Breast epithelium (tissue), 4 donors: ENCODE measurements around the gene CSE1L. TPM values are rescaled to one million over a fixed set of nuclear protein-coding genes. Genes with fewer than 3 reads are reported as not detected.
"Not testable (repeated sequence)": the region's sequence is repeated elsewhere in the genome, so short reads cannot be mapped to it uniquely, and the experiment has no call there.

ENCODE experiments used
- DNase-seq, 2 donors: peaks; one replicate each; pipeline ENCODE4 v3.0.0-alpha.2; 2019; ENCODE audit warnings: low spot score in 2 of 2
- H3K27ac ChIP-seq, 2 donors: fragments of 200-600 bp; sonication (generic) in 1 of 2; one replicate each; pipeline ENCODE4 v1.5.1; 2016 to 2019; ENCODE audit warnings: mild to moderate bottlenecking in 1 of 2
- H3K27me3 ChIP-seq, 2 donors: fragments of 200-600 bp; sonication (generic) in 1 of 2; one replicate each; pipeline versions ENCODE4 v1.5.1 to v1.6.0; 2017 to 2019; ENCODE audit warnings: control low read depth in 1 of 2, mild to moderate bottlenecking in 1 of 2
- H3K36me3 ChIP-seq: fragments of 200-600 bp; one replicate; pipeline ENCODE4 v1.5.1; 2019
- H3K4me1 ChIP-seq, 2 donors: fragments of 200-600 bp; sonication (generic); one replicate each; pipeline ENCODE4 v1.5.1; 2016 to 2019; ENCODE audit warnings: control low read depth in 1 of 2
- H3K4me3 ChIP-seq, 3 donors: fragments of 200-600 bp; sonication (generic); 1 replicate in 2 of 3; 2 replicates in 1 of 3; pipeline ENCODE4 v1.5.1; 2016 to 2019; ENCODE audit warnings: mild to moderate bottlenecking in 3 of 3, moderate library complexity in 2 of 3
- H3K9me3 ChIP-seq, 2 donors: fragments of 200-600 bp; sonication (generic) in 1 of 2; one replicate each; pipeline ENCODE4 v1.5.1; 2016 to 2019; ENCODE audit warnings: control low read depth in 1 of 2
- CTCF ChIP-seq, 3 donors: fragments of 450-650 bp; IDR thresholded peaks; one replicate each; pipeline ENCODE4 v1.5.1; 2016 to 2017; ENCODE audit warnings: antibody characterized with exemption in 3 of 3, mild to moderate bottlenecking in 3 of 3, moderate library complexity in 3 of 3
- POLR2A ChIP-seq: fragments of 450-650 bp; IDR thresholded peaks from one replicate; pipeline ENCODE4 v1.6.1; 2016; ENCODE audit warnings: antibody characterized with exemption, mild to moderate bottlenecking, moderate library complexity
- POLR2AphosphoS5 ChIP-seq, 3 donors: sonication (generic); formaldehyde crosslinking; IDR thresholded peaks; one replicate each; pipeline ENCODE4 v1.6.1; 2017; ENCODE audit warnings: antibody characterized with exemption in 3 of 3
- intact Hi-C: fragments of 100-400 bp; cut with DNase I; formaldehyde crosslinking; loops from one replicate; pipeline ENCODE4 v1.15.1; 2023; ENCODE audit warnings: low total_unique reads
- total RNA-seq, 3 donors: library from RNA; depleted of rRNA; stranded (reverse); fragments of >200 nt; gene quantifications; one replicate each; pipeline ENCODE4 v1.1.0, GENCODE V29; 2016

Gene CSE1L
- total RNA-seq, 3 donors from 2014 or later = 33.3 to 61.6 (median 48.5) TPM

DNA sequence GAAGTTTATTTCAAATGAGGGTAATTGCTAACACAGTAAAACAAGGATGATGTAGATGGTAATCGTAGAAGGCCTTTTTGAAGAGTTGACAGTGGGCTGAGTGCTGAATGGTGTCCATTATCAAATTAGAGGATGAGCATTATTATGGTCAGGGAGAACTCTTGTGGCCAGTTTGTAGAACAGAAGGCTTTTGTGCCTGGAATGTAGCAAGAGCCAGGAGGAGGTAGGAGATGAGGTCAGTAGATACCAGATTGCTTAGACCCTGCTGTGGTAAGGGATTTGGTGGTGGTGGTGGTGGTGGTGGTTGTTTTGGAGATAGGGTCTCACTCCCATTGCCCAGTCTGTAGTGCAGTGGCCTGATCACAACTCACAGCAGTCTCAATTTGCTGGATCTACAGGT, 6.2 kb downstream of the CSE1L start:
- intact Hi-C loops = no loop called here
- H3K9me3 ChIP-seq = no peaks in the 10 kb centered on the region
- no peak overlapping the region for H3K27ac ChIP-seq
- no peaks in the 10 kb centered on the region for H3K36me3 ChIP-seq
- DNase-seq = no peak
- TF ChIP-seq POLR2A = no peak
- TF ChIP-seq CTCF (IDR thresholded peaks at IDR 0.05) = no peak
- TF ChIP-seq POLR2AphosphoS5 (IDR thresholded peaks at IDR 0.05) = no peak
- no peaks in the 10 kb centered on the region for H3K27me3 ChIP-seq
- no peak overlapping the region for H3K4me3 ChIP-seq
- H3K4me1 ChIP-seq = no peaks in the 10 kb centered on the region

DNA sequence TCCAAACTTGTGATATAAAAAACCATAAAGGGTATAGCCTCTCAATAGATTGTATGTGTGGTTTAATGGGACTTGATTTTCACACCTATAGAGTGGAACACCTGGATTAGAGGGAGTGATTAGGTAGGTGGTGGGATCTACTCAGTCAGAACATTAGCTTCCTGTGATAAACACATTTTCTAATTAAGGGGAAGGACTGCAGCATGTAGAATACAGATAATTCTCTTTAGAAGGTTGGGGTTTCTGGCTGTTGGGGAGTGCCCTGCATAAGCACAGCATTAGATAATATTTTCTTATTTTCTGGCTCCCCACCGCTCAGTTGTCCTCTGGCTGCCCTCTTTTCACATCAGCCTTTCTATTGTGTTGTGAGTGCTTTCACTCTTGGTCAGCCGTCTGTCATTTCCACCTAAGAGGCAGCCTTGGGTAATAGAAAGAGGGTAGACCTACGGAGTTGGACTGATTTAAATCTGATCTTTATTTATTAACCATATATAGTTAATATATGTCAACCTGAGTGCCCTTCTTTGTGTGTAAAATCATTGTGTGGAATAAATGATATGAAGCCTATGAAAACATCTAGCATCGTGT, 8.0 kb downstream of the CSE1L start:
- TF ChIP-seq POLR2A = no peak
- TF ChIP-seq CTCF (IDR thresholded peaks at IDR 0.05) = no peak
- no peak for TF ChIP-seq POLR2AphosphoS5 (IDR thresholded peaks at IDR 0.05)
- Histone ChIP-seq H3K4me3 (no peak overlapping the region), H3K27me3 (no peaks in the 10 kb centered on the region), H3K36me3 (no peaks in the 10 kb centered on the region), H3K27ac (no peak overlapping the region), H3K4me1 (no peaks in the 10 kb centered on the region), H3K9me3 (no peaks in the 10 kb centered on the region)
- intact Hi-C loops = no loop called here
- no peak for DNase-seq

GRCh38 chr20:49063279-49063678, 17.2 kb downstream of the CSE1L start:
- Histone ChIP-seq H3K4me3 (no peak overlapping the region), H3K36me3 (no peaks in the 10 kb centered on the region), H3K27ac (no peak overlapping the region), H3K9me3 (no peaks in the 10 kb centered on the region), H3K4me1 (no peaks in the 10 kb centered on the region), H3K27me3 (no peaks in the 10 kb centered on the region)
- DNase-seq = no peak
- intact Hi-C loops = no loop called here
- TF ChIP-seq CTCF (IDR thresholded peaks at IDR 0.05) (no peak), POLR2AphosphoS5 (IDR thresholded peaks at IDR 0.05) (no peak), POLR2A (no peak)

GRCh38 chr20:49074521-49074920, 28.4 kb downstream of the CSE1L start:
- TF ChIP-seq POLR2A = no peak
- no peak for TF ChIP-seq CTCF (IDR thresholded peaks at IDR 0.05)
- TF ChIP-seq POLR2AphosphoS5 (IDR thresholded peaks at IDR 0.05) = no peak
- Histone ChIP-seq H3K27me3 (no peaks in the 10 kb centered on the region), H3K9me3 (no peaks in the 10 kb centered on the region), H3K36me3 (no peaks in the 10 kb centered on the region), H3K4me3 (no peak overlapping the region), H3K27ac (no peak overlapping the region), H3K4me1 (no peaks in the 10 kb centered on the region)
- DNase-seq = no peak
- intact Hi-C loops = no loop called here

DNA sequence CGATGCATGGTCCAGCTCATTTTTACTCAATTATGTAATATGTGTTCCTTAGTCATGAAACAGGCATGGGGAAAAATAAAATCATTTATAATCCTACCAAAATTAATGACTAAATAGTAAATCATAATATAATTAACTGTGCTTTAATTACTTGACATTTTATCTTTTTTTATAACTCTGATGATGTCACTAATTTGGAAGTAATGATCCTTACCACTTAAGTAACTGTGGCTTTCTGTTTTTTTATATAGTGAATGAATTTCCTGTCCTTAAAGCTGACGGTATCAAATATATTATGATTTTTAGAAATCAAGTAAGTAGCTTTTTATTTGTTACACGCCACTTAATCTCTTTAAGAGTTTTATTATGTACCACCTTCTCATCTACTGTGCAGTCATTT, 32.2 kb downstream of the CSE1L start:
- no peaks in the 10 kb centered on the region for H3K4me1 ChIP-seq
- no peak overlapping the region for H3K27ac ChIP-seq
- H3K27me3 ChIP-seq = no peaks in the 10 kb centered on the region
- no peak for TF ChIP-seq POLR2AphosphoS5 (IDR thresholded peaks at IDR 0.05)
- no peak for TF ChIP-seq POLR2A
- TF ChIP-seq CTCF (IDR thresholded peaks at IDR 0.05) = no peak
- intact Hi-C loops = no loop called here
- H3K9me3 ChIP-seq = no peaks in the 10 kb centered on the region
- DNase-seq = no peak
- H3K36me3 ChIP-seq = peaks cover 4% of the 10 kb centered on the region
- H3K4me3 ChIP-seq = no peak overlapping the region

DNA sequence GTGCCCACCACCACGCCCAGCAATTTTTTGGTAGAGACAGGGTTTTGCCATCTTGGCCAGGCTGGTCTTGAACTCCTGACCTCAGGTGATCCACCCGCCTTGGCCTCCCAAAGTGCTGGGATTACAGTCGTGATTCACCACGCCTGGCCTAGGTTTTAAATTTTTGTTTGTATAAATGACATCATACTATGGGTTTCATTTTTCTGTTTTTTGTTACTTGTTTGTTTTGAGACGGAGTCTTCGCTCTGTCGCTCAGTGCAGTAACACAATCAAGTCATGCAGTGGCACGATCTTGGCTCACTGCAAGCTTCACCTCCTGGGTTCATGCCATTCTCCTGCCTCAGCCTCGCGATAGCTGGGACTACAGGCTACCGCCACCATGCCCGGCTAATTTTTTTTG, 36.2 kb downstream of the CSE1L start:
- H3K9me3 ChIP-seq, H3K4me3 ChIP-seq, H3K4me1 ChIP-seq, H3K27ac ChIP-seq, DNase-seq, H3K36me3 ChIP-seq, H3K27me3 ChIP-seq, intact Hi-C loops: not testable (repeated sequence)
